CD4-positive, alpha-beta T cell (primary cell): ENCODE results near the gene CEP295NL. TPM values are rescaled to one million over a fixed set of nuclear protein-coding genes. Genes with fewer than 3 reads are reported as not detected.

Experiments used
- ATAC-seq: fragments of 200-7000 bp; cut with Tn5 transposase; one replicate; pipeline ENCODE4 v1.10.0; 2022; ENCODE audit warnings: mild to moderate bottlenecking; ENCODE audit not compliant: poor library complexity
- CTCF ChIA-PET: fragments of 350-600 bp; sonication (Branson Sonifier 250); formaldehyde crosslinking; loops from one replicate; lab custom pipeline; 2021; ENCODE audit warnings: antibody characterized with exemption, inconsistent platforms; lab: Charles Lee
- POLR2A ChIA-PET: fragments of 350-600 bp; sonication (Branson Sonifier 250); formaldehyde crosslinking; loops from one replicate; lab custom pipeline; 2021; ENCODE audit warnings: antibody characterized with exemption, inconsistent platforms; lab: Charles Lee
- DNase-seq, 14 experiments: peaks; one replicate each; pipeline ENCODE4 v3.0.0-alpha.2; 2013 to 2020; ENCODE audit warnings: mixed read lengths in 2 of 14
- H3K27ac ChIP-seq, 2 donors: one replicate each; pipeline versions ENCODE4 v1.5.1 to v1.7.0; 2013; ENCODE audit warnings: low read length in 2 of 2, low read depth in 1 of 2, mild to moderate bottlenecking in 1 of 2
- H3K27me3 ChIP-seq, 2 experiments: 1 replicate in 1 of 2; 2 replicates in 1 of 2; pipeline versions ENCODE4 v1.6.1 to v1.7.0; 2013; ENCODE audit warnings: low read length in 2 of 2, control low read depth in 1 of 2, mild to moderate bottlenecking in 1 of 2, moderate library complexity in 1 of 2; ENCODE audit not compliant: insufficient read depth in 2 of 2, control insufficient read depth in 1 of 2
- H3K36me3 ChIP-seq: one replicate; pipeline ENCODE4 v1.6.1; 2013; ENCODE audit warnings: low read length, control low read depth; ENCODE audit not compliant: insufficient read depth
- H3K4me1 ChIP-seq: one replicate; pipeline ENCODE4 v1.6.1; 2013; ENCODE audit warnings: low read length, control low read depth; ENCODE audit not compliant: insufficient read depth
- H3K4me3 ChIP-seq: one replicate; pipeline ENCODE4 v1.5.1; 2013; ENCODE audit warnings: mild to moderate bottlenecking, low read length, moderate library complexity
- H3K9me3 ChIP-seq, 2 experiments: 1 replicate in 1 of 2; 2 replicates in 1 of 2; pipeline versions ENCODE4 v1.6.1 to v1.7.0; 2013; ENCODE audit warnings: low read length in 2 of 2, mild to moderate bottlenecking in 2 of 2, control low read depth in 1 of 2, moderate library complexity in 1 of 2; ENCODE audit not compliant: control insufficient read depth in 1 of 2, insufficient read depth in 1 of 2
- H3K27ac Mint-ChIP-seq: one replicate; pipeline ENCODE4 v1.8.0; 2020; ENCODE audit warnings: mixed read lengths
- H3K27me3 Mint-ChIP-seq: one replicate; pipeline ENCODE4 v1.8.0; 2021; ENCODE audit warnings: mixed read lengths
- H3K36me3 Mint-ChIP-seq: one replicate; pipeline ENCODE4 v1.8.0; 2021; ENCODE audit warnings: low read depth, mixed read lengths
- H3K4me1 Mint-ChIP-seq: one replicate; pipeline ENCODE4 v1.8.0; 2021; ENCODE audit warnings: low read depth, mixed read lengths
- H3K4me3 Mint-ChIP-seq: one replicate; pipeline ENCODE4 v1.8.0; 2020; ENCODE audit warnings: mild to moderate bottlenecking, mixed read lengths
- H3K9me3 Mint-ChIP-seq: one replicate; pipeline ENCODE4 v1.8.0; 2020; ENCODE audit warnings: mixed read lengths
- intact Hi-C, 2 experiments: fragments of 100-400 bp; cut with DNase I in 1 of 2; cut with micrococcal nuclease in 1 of 2; formaldehyde crosslinking; loops; one replicate each; pipeline versions ENCODE4 v1.15.1 to v1.9.0; 2023 to 2025; cut with DNase I, micrococcal nuclease
- total RNA-seq, 174 experiments: library from RNA in 2 of 174; stranded (reverse) in 2 of 174; gene quantifications; one replicate each; pipeline ENCODE4 v1.2.3 and lab custom pipeline; 2021 to 2026
- TF ChIP-seq, protein P1 (sequence below): fragments of 200-600 bp; IDR thresholded peaks from one replicate; pipeline ENCODE4 v1.8.0; 2022; ENCODE audit warnings: antibody characterized with exemption, mild to moderate bottlenecking

CEP295NL gene
- total RNA-seq, 2 experiments from 2014 or later, result 2.6 to 2.7 TPM

DNA sequence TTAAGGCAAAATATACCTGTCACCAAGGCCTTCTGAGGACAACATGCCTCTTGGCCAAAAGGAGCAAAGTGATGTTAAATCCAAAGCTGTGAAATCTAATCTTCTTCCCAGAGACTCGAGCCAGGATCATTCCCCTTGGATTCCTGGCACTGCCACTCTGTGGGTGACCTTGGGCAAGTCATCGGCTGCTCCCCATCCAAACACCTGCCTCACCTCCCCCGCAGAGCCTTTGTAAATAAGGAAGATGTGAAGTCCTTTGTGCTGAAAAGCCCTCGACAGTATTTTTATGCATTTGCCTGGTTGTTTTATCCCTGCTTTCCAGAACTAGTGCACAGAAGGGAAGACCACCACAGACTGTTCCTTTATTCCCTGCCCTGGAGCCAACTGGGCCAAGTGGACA is 5.4 kb upstream of the CEP295NL start:
- no peak overlapping the region for H3K27ac Mint-ChIP-seq
- no peak overlapping the region for H3K4me3 Mint-ChIP-seq

GRCh38 chr17:78905541-78905940 is 2.5 kb upstream of the CEP295NL start:
- H3K4me1 ChIP-seq, result peaks cover 5% of the 10 kb centered on the region
- DNase-seq (no peak), ATAC-seq (no peak)
- H3K36me3 Mint-ChIP-seq, result no peaks in the 10 kb centered on the region
- H3K4me3 Mint-ChIP-seq, result no peak overlapping the region
- TF ChIP-seq, protein P1, sequence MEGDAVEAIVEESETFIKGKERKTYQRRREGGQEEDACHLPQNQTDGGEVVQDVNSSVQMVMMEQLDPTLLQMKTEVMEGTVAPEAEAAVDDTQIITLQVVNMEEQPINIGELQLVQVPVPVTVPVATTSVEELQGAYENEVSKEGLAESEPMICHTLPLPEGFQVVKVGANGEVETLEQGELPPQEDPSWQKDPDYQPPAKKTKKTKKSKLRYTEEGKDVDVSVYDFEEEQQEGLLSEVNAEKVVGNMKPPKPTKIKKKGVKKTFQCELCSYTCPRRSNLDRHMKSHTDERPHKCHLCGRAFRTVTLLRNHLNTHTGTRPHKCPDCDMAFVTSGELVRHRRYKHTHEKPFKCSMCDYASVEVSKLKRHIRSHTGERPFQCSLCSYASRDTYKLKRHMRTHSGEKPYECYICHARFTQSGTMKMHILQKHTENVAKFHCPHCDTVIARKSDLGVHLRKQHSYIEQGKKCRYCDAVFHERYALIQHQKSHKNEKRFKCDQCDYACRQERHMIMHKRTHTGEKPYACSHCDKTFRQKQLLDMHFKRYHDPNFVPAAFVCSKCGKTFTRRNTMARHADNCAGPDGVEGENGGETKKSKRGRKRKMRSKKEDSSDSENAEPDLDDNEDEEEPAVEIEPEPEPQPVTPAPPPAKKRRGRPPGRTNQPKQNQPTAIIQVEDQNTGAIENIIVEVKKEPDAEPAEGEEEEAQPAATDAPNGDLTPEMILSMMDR, result no peak
- no peaks in the 10 kb centered on the region for H3K27me3 Mint-ChIP-seq
- ChIA-PET POLR2A (no interaction called here), CTCF (no interaction called here)
- no peak overlapping the region for H3K27ac ChIP-seq
- no peak overlapping the region for H3K27ac Mint-ChIP-seq
- H3K9me3 ChIP-seq, result no peaks in the 10 kb centered on the region
- H3K9me3 Mint-ChIP-seq, result no peaks in the 10 kb centered on the region
- intact Hi-C loops, result no loop called here
- H3K27me3 ChIP-seq, result no peaks in the 10 kb centered on the region
- H3K4me3 ChIP-seq, result no peak overlapping the region
- H3K36me3 ChIP-seq, result no peaks in the 10 kb centered on the region
- peaks cover 5% of the 10 kb centered on the region for H3K4me1 Mint-ChIP-seq

More for the DNA sequence above, 5.4 kb upstream of the CEP295NL start:
- CTCF ChIA-PET, result interaction anchor here (0.9 kb wide), 1 partner anchor 43 kb away, joined by 3 read pairs; no protein-coding TSS in a partner anchor
- ATAC-seq, result no peak
- TF ChIP-seq, protein P1, result no peak
- Histone ChIP-seq H3K9me3 (no peaks in the 10 kb centered on the region), H3K4me3 (no peak overlapping the region), H3K36me3 (no peaks in the 10 kb centered on the region), H3K4me1 (peaks cover 2% of the 10 kb centered on the region), H3K27ac (no peak overlapping the region), H3K27me3 (no peaks in the 10 kb centered on the region)
- Mint-ChIP-seq H3K4me1 (peaks cover 4% of the 10 kb centered on the region), H3K27me3 (no peaks in the 10 kb centered on the region), H3K9me3 (no peaks in the 10 kb centered on the region), H3K36me3 (no peaks in the 10 kb centered on the region)
- POLR2A ChIA-PET, result no interaction called here
- DNase-seq, result no peak
- intact Hi-C loops, result no loop called here

GRCh38 chr17:78905116-78905515 is 2.1 kb upstream of the CEP295NL start:
- Histone ChIP-seq H3K36me3 (no peaks in the 10 kb centered on the region), H3K4me3 (no peak overlapping the region), H3K9me3 (no peaks in the 10 kb centered on the region), H3K27me3 (no peaks in the 10 kb centered on the region), H3K27ac (no peak overlapping the region), H3K4me1 (peaks cover 5% of the 10 kb centered on the region)
- H3K4me1 Mint-ChIP-seq, result peaks cover 5% of the 10 kb centered on the region
- H3K9me3 Mint-ChIP-seq, result no peaks in the 10 kb centered on the region
- TF ChIP-seq, protein P1, result no peak
- H3K4me3 Mint-ChIP-seq, result no peak overlapping the region
- ATAC-seq (no peak), DNase-seq (no peak)
- ChIA-PET CTCF (no interaction called here), POLR2A (no interaction called here)
- H3K36me3 Mint-ChIP-seq, result no peaks in the 10 kb centered on the region
- no peaks in the 10 kb centered on the region for H3K27me3 Mint-ChIP-seq
- no peak overlapping the region for H3K27ac Mint-ChIP-seq
- intact Hi-C loops, result no loop called here
